ENCODE results near the gene SGSM1. TPM values are rescaled to one million over a fixed set of nuclear protein-coding genes. Genes with fewer than 3 reads are reported as not detected.

The SGSM1 gene
- total and polyA plus RNA-seq, 10 of the 15 experiments (the other 5 are each of a cell fraction or from before 2014, with no cell fraction given), result not detected

DNA sequence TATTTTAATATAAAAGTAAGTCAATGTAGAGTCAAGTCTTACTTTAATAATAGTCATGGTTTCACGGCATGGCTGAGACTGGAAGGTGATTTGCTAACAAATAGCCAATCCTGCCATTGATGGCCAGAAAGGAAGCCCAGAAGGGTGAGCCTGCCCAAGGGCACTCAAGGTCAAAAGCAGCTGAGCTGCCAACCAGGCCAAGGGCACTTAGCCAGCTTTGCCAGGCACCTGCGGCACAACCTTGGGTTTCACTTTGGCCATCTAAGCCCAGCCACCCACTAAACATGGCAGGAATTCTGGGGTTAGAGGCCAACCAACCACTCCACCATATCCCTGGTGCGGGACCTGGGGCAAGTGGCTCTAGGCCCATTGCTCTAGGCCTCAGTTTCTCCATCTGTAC, 136.3 kb downstream of the SGSM1 start:
- ChIA-PET CTCF (interaction anchor here (1.0 to 4.1 kb wide), 3 partner anchors 106 to 114 kb away, joined by 4 to 20 read pairs (median 5); no protein-coding TSS in a partner anchor), SMC1A (ENCODE audit: uncharacterized antibody, unreplicated experiment) (no interaction called here), RAD21 (ENCODE audit: unreplicated experiment) (no interaction called here), POLR2A (no interaction called here)
- Histone ChIP-seq H3K4me3 (no peak overlapping the region), H3K9me3 (replicated peaks; ENCODE audit: control insufficient read depth, insufficient read depth, low read length) (no peaks in the 10 kb centered on the region), H2AFZ (ENCODE audit: control insufficient read depth, low read depth, low read length) (no peak overlapping the region), H3K27ac (ENCODE audit: control insufficient read depth, insufficient read depth) (no peak overlapping the region), H3K4me2 (ENCODE audit: control insufficient read depth, insufficient read depth) (no peak overlapping the region), H3K9ac (ENCODE audit: control insufficient read depth, insufficient read depth, low read length) (no peak overlapping the region), H4K20me1 (ENCODE audit: control insufficient read depth, insufficient read depth) (no peaks in the 10 kb centered on the region), H3K36me3 (ENCODE audit: control insufficient read depth in 2 of 2, insufficient read depth in 2 of 2, low read length in 1 of 2) (no peaks in the 10 kb centered on the region), H3K79me2 (ENCODE audit: control insufficient read depth, insufficient read depth, low read length) (no peaks in the 10 kb centered on the region), H3K27me3 (replicated peaks in 1 of 2; ENCODE audit: control insufficient read depth in 2 of 2, insufficient read depth in 2 of 2, low read length in 1 of 2) (no peaks in the 10 kb centered on the region; a peak in 1 of 4 replicates), H3K4me1 (ENCODE audit: control insufficient read depth, insufficient read depth, low read length) (no peaks in the 10 kb centered on the region)
- no TSS peak for BruUV-seq (replicated peaks)
- intact Hi-C loops (cut with micrococcal nuclease; ENCODE audit: unreplicated experiment) (no loop called here), in situ Hi-C loops (cut with MboI) (no loop called here)
- no peak for TF ChIP-seq SMAD5 (IDR thresholded peaks at IDR 0.05; ENCODE audit: low read depth)
- TF ChIP-seq ZNF384 (IDR thresholded peaks at IDR 0.05; ENCODE audit: borderline replicate concordance, low read depth, low read length), result no peak
- TF ChIP-seq SUPT20H (IDR thresholded peaks at IDR 0.05; ENCODE audit: borderline replicate concordance, control insufficient read depth, low read depth, low read length), result no peak
- no peak for TF ChIP-seq ZNF217 (IDR thresholded peaks at IDR 0.05)
- TF ChIP-seq PML (IDR thresholded peaks at IDR 0.05; ENCODE audit: low read length), result no peak
- no peak for TF ChIP-seq GATAD2B (conservative IDR thresholded peaks at IDR 0.05; ENCODE audit: low read depth)
- TF ChIP-seq LARP7 (IDR thresholded peaks at IDR 0.05), result no peak
- TF ChIP-seq ESRRA (IDR thresholded peaks at IDR 0.05; ENCODE audit: low read length), result no peak
- TF ChIP-seq MYB (IDR thresholded peaks at IDR 0.05; ENCODE audit: borderline replicate concordance, low read depth, low read length), result no peak
- TF ChIP-seq HDAC2 (IDR thresholded peaks at IDR 0.05), result no peak
- TF ChIP-seq, protein P1, sequence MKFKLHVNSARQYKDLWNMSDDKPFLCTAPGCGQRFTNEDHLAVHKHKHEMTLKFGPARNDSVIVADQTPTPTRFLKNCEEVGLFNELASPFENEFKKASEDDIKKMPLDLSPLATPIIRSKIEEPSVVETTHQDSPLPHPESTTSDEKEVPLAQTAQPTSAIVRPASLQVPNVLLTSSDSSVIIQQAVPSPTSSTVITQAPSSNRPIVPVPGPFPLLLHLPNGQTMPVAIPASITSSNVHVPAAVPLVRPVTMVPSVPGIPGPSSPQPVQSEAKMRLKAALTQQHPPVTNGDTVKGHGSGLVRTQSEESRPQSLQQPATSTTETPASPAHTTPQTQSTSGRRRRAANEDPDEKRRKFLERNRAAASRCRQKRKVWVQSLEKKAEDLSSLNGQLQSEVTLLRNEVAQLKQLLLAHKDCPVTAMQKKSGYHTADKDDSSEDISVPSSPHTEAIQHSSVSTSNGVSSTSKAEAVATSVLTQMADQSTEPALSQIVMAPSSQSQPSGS (IDR thresholded peaks at IDR 0.05; ENCODE audit: low read length), result no peak
- no peak for TF ChIP-seq RAD51 (IDR thresholded peaks at IDR 0.05)
- TF ChIP-seq RFX5 (IDR thresholded peaks at IDR 0.05; ENCODE audit: low read depth, low read length), result no peak
- no peak for TF ChIP-seq CBFB (IDR thresholded peaks at IDR 0.05; ENCODE audit: low read depth)
- no peak for TF ChIP-seq ZNF274 (IDR thresholded peaks at IDR 0.05; ENCODE audit: insufficient read depth, insufficient read length)
- DNase-seq (ENCODE audit: low read depth, low spot score) (no peak), ATAC-seq (no peak), FAIRE-seq (no peak)
- 78% methylated on average over 3 of the region's 3 CpGs for WGBS (ENCODE audit: insufficient coverage, insufficient replicate concordance, low lambda C conversion rate, missing lambda C conversion rate)

All from GM12878 (cell line).